H9 (cell line): ENCODE results near the gene POLN. TPM values are rescaled to one million over a fixed set of nuclear protein-coding genes. Genes with fewer than 3 reads are reported as not detected.
A peak's percentile ranks its signal among the peaks of the same experiment; 100 is the strongest.

Experiments
- DNase-seq: peaks from one replicate; pipeline ENCODE4 v3.0.0-alpha.2; 2017
- H2AFZ ChIP-seq: one replicate; pipeline ENCODE4 v1.6.1; 2013; ENCODE audit warnings: mild to moderate bottlenecking, low read length, control low read depth, moderate library complexity
- H2AK5ac ChIP-seq: 2 replicates; pipeline ENCODE4 v1.6.1; 2013; ENCODE audit warnings: low read length, control low read depth, mixed read lengths; ENCODE audit not compliant: insufficient read length
- H2BK120ac ChIP-seq: one replicate; pipeline ENCODE4 v1.6.1; 2013; ENCODE audit warnings: low read depth, mild to moderate bottlenecking, low read length, control low read depth, inconsistent platforms; ENCODE audit not compliant: poor library complexity, severe bottlenecking
- H2BK12ac ChIP-seq: 2 replicates; pipeline ENCODE4 v1.6.1; 2013; ENCODE audit warnings: low read length, control low read depth, mixed read lengths, low read depth; ENCODE audit not compliant: insufficient read length
- H2BK15ac ChIP-seq: 2 replicates; pipeline ENCODE4 v1.6.1; 2013; ENCODE audit warnings: low read depth, low read length, control low read depth
- H2BK20ac ChIP-seq: one replicate; pipeline ENCODE4 v1.6.1; 2013; ENCODE audit warnings: low read depth, mild to moderate bottlenecking, low read length, control low read depth, inconsistent platforms; ENCODE audit not compliant: poor library complexity, severe bottlenecking
- H2BK5ac ChIP-seq: 2 replicates; pipeline ENCODE4 v1.6.1; 2013; ENCODE audit warnings: low read length, control low read depth, mixed read lengths; ENCODE audit not compliant: insufficient read length
- H3K14ac ChIP-seq: 2 replicates; pipeline ENCODE4 v1.6.1; 2013; ENCODE audit warnings: low read length, control low read depth; ENCODE audit not compliant: insufficient read depth
- H3K18ac ChIP-seq: 2 replicates; pipeline ENCODE4 v1.6.1; 2013; ENCODE audit warnings: low read depth, mild to moderate bottlenecking, mixed read lengths, low read length, control low read depth; ENCODE audit not compliant: insufficient read length
- H3K23ac ChIP-seq: 2 replicates; pipeline ENCODE4 v1.6.1; 2013; ENCODE audit warnings: low read length, control low read depth, mixed read lengths, low read depth; ENCODE audit not compliant: insufficient read length
- H3K23me2 ChIP-seq: 2 replicates; pipeline ENCODE4 v1.6.1; 2013; ENCODE audit warnings: low read depth, mild to moderate bottlenecking, mixed read lengths, low read length, control low read depth; ENCODE audit not compliant: insufficient read length, poor library complexity, severe bottlenecking
- H3K27ac ChIP-seq: 2 replicates; pipeline ENCODE4 v1.5.1; 2013; ENCODE audit warnings: low read length, control low read depth, mixed read lengths, low read depth; ENCODE audit not compliant: insufficient read length
- H3K27me3 ChIP-seq: 2 replicates; pipeline ENCODE4 v1.6.1; 2013; ENCODE audit warnings: low read length, control low read depth, inconsistent platforms; ENCODE audit not compliant: insufficient read depth
- H3K4ac ChIP-seq: 2 replicates; pipeline ENCODE4 v1.6.1; 2013; ENCODE audit warnings: low read depth, mild to moderate bottlenecking, control low read depth, inconsistent platforms, low read length, moderate library complexity
- H3K4me1 ChIP-seq: 2 replicates; pipeline ENCODE4 v1.6.1; 2013; ENCODE audit warnings: low read length, control low read depth, inconsistent platforms; ENCODE audit not compliant: insufficient read depth
- H3K4me2 ChIP-seq: 2 replicates; pipeline ENCODE4 v1.6.1; 2013; ENCODE audit warnings: low read length, control low read depth, mixed read lengths; ENCODE audit not compliant: insufficient read length, insufficient read depth
- H3K56ac ChIP-seq: 2 replicates; pipeline ENCODE4 v1.6.1; 2013; ENCODE audit warnings: low read depth, mild to moderate bottlenecking, mixed read lengths, low read length, control low read depth; ENCODE audit not compliant: insufficient read length
- H3K79me1 ChIP-seq: 2 replicates; pipeline ENCODE4 v1.6.1; 2013; ENCODE audit warnings: low read depth, mild to moderate bottlenecking, moderate library complexity, low read length, control low read depth, inconsistent platforms; ENCODE audit not compliant: insufficient read depth, poor library complexity, severe bottlenecking
- H3K79me2 ChIP-seq: 2 replicates; pipeline ENCODE4 v1.6.1; 2013; ENCODE audit warnings: low read length, control low read depth, inconsistent platforms; ENCODE audit not compliant: insufficient read depth
- H3K9ac ChIP-seq: 2 replicates; pipeline ENCODE4 v1.6.1; 2013; ENCODE audit warnings: low read length, control low read depth, mixed read lengths; ENCODE audit not compliant: insufficient read length; ENCODE audit errors: extremely low read depth
- H3K9me3 ChIP-seq: one replicate; pipeline ENCODE4 v1.6.1; 2013; ENCODE audit warnings: low read depth, low read length, inconsistent platforms; ENCODE audit not compliant: control insufficient read depth
- H3T11ph ChIP-seq: one replicate; pipeline ENCODE4 v1.6.1; 2013; ENCODE audit warnings: mild to moderate bottlenecking, low read length, control low read depth, inconsistent platforms
- H4K20me1 ChIP-seq: one replicate; pipeline ENCODE4 v1.6.1; 2013; ENCODE audit not compliant: control insufficient read depth, insufficient read length, insufficient read depth
- H4K5ac ChIP-seq: 2 replicates; pipeline ENCODE4 v1.6.1; 2013; ENCODE audit warnings: low read depth, mild to moderate bottlenecking, mixed read lengths, low read length, control low read depth; ENCODE audit not compliant: insufficient read length
- H4K8ac ChIP-seq: replicated peaks from 2 replicates; pipeline ENCODE4 v1.6.1; 2013; ENCODE audit warnings: low read length, control low read depth, mixed read lengths, low read depth; ENCODE audit not compliant: insufficient read length
- H4K91ac ChIP-seq: 2 replicates; pipeline ENCODE4 v1.6.1; 2013; ENCODE audit warnings: low read depth, mild to moderate bottlenecking, moderate library complexity, mixed read lengths, low read length, control low read depth; ENCODE audit not compliant: insufficient read length
- H3K27ac Mint-ChIP-seq, 3 experiments: 2 replicates in 2 of 3; 3 replicates in 1 of 3; pipeline ENCODE4 v1.8.0; 2020 to 2021; ENCODE audit warnings: mixed read lengths in 3 of 3, mild to moderate bottlenecking in 1 of 3, moderate library complexity in 1 of 3
- H3K27me3 Mint-ChIP-seq: 2 replicates; pipeline ENCODE4 v1.8.0; 2021; ENCODE audit warnings: low read depth, mild to moderate bottlenecking, moderate library complexity, mixed read lengths
- H3K36me3 Mint-ChIP-seq, 3 experiments: 2 replicates in 2 of 3; 3 replicates in 1 of 3; pipeline ENCODE4 v1.8.0; 2020 to 2021; ENCODE audit warnings: low read depth in 3 of 3, mixed read lengths in 3 of 3; ENCODE audit not compliant: insufficient read depth in 1 of 3
- H3K4me1 Mint-ChIP-seq, 2 experiments: 2 replicates each; pipeline ENCODE4 v1.8.0; 2020; ENCODE audit warnings: mixed read lengths in 2 of 2
- H3K4me3 Mint-ChIP-seq, 2 experiments: 2 replicates in 1 of 2; 3 replicates in 1 of 2; pipeline ENCODE4 v1.8.0; 2020 to 2021; ENCODE audit warnings: mild to moderate bottlenecking in 2 of 2, mixed read lengths in 2 of 2, moderate library complexity in 1 of 2
- H3K9me3 Mint-ChIP-seq, 2 experiments: 2 replicates in 1 of 2; 3 replicates in 1 of 2; pipeline ENCODE4 v1.8.0; 2020; ENCODE audit warnings: mild to moderate bottlenecking in 2 of 2, mixed read lengths in 2 of 2, moderate library complexity in 1 of 2
- WGBS: extraction: QIAGEN DNeasy Blood & Tissue Kit; methylation state at CpG from one replicate; pipeline ENCODE4 v1.1.7; 2013; ENCODE audit warnings: missing lambda C conversion rate, low lambda C conversion rate, mixed read lengths; ENCODE audit not compliant: insufficient read length; ENCODE audit errors: extremely low coverage; 5-methylcytosine and 5-hydroxymethylcytosine counted together
- total RNA-seq: library from RNA; stranded (reverse); gene quantifications from 2 replicates; pipeline ENCODE4 v1.2.1, GENCODE V29; 2021
- TF ChIP-seq, protein P1 (sequence below): fragments of 200-600 bp; sonication (generic); conservative IDR thresholded peaks from 3 replicates; pipeline ENCODE4 v1.8.0; 2021; ENCODE audit warnings: antibody characterized with exemption, mild to moderate bottlenecking

The POLN gene
- total RNA-seq, 1 experiment from 2014 or later: 0.74 TPM

DNA sequence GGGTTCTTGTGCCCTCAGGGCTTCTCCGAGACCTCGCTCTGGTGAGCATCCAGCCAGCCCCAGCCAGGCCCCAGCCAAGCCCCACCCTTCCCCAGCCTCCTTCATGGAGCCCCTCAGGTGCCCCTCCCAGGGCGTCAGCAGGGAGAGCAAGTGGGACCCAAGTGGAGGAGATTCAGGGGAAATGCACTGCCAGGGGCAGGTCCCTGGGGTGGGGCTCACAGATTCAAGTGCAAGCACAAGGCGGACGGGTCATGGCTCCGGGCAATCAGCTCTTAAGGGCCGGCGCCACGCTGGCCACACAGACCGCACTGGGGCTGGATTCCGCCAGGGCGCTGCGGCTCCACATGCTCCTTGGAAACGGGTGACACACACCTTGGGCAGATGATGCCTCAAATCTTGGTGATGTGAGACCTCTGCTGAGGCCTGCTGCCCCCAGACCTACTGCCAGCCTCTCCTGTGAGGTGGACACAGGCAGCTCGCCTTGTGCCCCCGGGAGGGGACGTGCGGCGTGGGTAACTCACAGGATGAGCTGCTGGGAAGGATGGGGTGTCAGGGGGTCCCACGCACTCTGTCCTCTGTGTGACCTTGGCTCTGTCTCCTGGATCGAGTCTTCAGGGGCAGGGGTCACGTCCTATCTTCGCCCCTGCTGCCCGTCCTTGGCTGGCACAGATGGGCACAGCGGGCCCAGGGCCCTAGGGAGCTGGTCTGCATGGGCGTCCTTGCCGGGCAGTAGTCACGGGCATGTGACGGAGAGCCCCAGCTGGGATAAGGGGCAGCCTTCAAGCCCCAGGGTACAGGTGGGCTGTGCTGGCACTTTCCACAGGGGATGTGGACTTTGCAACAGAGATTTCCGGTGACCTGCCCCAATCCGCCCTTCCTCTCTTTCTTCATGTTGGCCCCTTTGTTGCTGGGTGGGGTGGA, 165.7 kb downstream of the POLN start:
- no CpG with 5 or more reads among the region's 31 CpGs for WGBS
- Histone ChIP-seq H2AFZ (no peak overlapping the region), H4K91ac (no peak overlapping the region), H3K14ac (no peak overlapping the region; the same call in 1 of the 2 replicates), H2BK5ac (no peak overlapping the region), H3K56ac (no peak overlapping the region), H3T11ph (no peak overlapping the region), H3K79me2 (no peaks in the 10 kb centered on the region), H2BK12ac (no peak overlapping the region), H3K9ac (no peak overlapping the region), H3K27ac (no peak overlapping the region), H3K23me2 (no peaks in the 10 kb centered on the region), H3K9me3 (no peaks in the 10 kb centered on the region), H3K18ac (no peak overlapping the region), H3K4me2 (no peak overlapping the region), H3K27me3 (no peaks in the 10 kb centered on the region), H4K20me1 (no peaks in the 10 kb centered on the region), H2AK5ac (no peak overlapping the region), H4K8ac (no peak overlapping the region), H2BK120ac (no peak overlapping the region), H3K79me1 (no peaks in the 10 kb centered on the region), H2BK15ac (no peak overlapping the region), H3K23ac (no peak overlapping the region), H4K5ac (no peak overlapping the region), H2BK20ac (no peak overlapping the region), H3K4ac (no peak overlapping the region), H3K4me1 (no peaks in the 10 kb centered on the region; the same call in 1 of the 2 replicates)
- no peaks in the 10 kb centered on the region for H3K9me3 Mint-ChIP-seq
- peaks cover 2% of the 10 kb centered on the region; the same call in 1 of the 2 replicates for H3K27me3 Mint-ChIP-seq
- TF ChIP-seq, protein P1, sequence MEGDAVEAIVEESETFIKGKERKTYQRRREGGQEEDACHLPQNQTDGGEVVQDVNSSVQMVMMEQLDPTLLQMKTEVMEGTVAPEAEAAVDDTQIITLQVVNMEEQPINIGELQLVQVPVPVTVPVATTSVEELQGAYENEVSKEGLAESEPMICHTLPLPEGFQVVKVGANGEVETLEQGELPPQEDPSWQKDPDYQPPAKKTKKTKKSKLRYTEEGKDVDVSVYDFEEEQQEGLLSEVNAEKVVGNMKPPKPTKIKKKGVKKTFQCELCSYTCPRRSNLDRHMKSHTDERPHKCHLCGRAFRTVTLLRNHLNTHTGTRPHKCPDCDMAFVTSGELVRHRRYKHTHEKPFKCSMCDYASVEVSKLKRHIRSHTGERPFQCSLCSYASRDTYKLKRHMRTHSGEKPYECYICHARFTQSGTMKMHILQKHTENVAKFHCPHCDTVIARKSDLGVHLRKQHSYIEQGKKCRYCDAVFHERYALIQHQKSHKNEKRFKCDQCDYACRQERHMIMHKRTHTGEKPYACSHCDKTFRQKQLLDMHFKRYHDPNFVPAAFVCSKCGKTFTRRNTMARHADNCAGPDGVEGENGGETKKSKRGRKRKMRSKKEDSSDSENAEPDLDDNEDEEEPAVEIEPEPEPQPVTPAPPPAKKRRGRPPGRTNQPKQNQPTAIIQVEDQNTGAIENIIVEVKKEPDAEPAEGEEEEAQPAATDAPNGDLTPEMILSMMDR: no peak
- H3K27ac Mint-ChIP-seq: no peak overlapping the region; a peak in 1 of 7 replicates
- H3K4me3 Mint-ChIP-seq: no peak overlapping the region
- no peaks in the 10 kb centered on the region for H3K36me3 Mint-ChIP-seq
- DNase-seq: peak; percentile 26
- H3K4me1 Mint-ChIP-seq: peaks cover 10 to 15% of the 10 kb centered on the region in 2 experiments
